HG03342 (cell line): ENCODE results near the gene C9orf72.

Experiments
- ATAC-seq: cut with Tn5 transposase; IDR thresholded peaks from one replicate; pipeline ENCODE4 v1.9.1; 2021; ENCODE audit warnings: mild to moderate bottlenecking, moderate library complexity; ENCODE audit not compliant: unreplicated experiment

C9orf72 gene

DNA sequence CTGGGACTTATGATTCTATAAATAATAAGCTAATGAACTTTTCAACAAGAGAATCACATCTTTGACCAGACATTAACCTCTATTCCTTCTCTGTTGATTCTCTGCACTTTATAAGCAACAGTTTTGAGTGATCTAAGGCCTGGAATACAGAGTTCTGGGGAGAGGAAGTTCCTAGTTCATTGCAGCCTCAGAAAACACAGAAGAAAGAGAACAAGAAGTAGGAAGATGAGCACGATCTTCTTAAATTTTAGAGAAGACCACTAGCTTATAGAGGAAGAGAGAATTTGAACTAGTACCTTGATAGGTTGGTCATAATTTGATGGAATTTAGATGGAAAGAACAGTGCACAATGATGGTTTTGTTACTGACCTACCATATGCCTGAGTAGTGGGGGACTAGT lies 8.5 kb upstream of the C9orf72 start:
- ATAC-seq = no peak

DNA sequence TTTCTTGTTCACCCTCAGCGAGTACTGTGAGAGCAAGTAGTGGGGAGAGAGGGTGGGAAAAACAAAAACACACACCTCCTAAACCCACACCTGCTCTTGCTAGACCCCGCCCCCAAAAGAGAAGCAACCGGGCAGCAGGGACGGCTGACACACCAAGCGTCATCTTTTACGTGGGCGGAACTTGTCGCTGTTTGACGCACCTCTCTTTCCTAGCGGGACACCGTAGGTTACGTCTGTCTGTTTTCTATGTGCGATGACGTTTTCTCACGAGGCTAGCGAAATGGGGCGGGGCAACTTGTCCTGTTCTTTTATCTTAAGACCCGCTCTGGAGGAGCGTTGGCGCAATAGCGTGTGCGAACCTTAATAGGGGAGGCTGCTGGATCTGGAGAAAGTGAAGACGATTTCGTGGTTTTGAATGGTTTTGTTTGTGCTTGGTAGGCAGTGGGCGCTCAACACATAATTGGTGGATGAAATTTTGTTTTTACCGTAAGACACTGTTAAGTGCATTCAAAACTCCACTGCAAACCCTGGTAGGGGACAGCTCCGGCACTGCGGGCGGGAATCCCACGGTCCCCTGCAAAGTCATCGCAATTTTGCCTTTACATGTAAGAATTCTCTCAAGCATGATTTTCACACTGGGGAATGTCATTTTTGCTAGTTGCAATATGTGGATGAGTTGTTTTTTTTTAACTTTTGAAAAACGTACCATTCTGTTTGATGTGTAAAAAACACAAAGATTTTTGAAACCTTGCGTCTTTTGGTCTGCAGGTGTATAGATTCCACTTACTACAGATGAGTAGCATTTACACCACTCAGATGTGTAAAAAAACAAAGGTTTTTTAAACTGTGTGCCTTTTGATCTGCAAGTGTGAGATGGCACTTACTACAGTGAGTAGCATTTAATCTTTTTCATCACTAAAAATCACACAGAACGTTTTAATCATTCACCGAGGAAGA lies 631 bp upstream of the C9orf72 start:
- peak; percentile 84 for ATAC-seq

DNA sequence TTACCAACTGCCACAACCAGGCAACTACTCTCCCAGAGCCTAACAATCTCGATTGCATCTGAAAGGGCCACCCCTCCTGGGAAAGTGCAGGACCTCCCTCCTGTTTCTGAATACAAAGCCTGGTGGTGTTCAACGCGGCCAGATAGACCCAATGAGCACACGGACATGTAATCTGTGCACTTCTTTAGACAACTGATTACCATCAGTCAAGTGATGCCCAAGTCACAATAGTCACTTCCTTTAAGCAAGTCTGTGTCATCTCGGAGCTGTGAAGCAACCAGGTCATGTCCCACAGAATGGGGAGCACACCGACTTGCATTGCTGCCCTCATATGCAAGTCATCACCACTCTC lies 739 bp downstream of the C9orf72 start:
- peak; percentile 33 for ATAC-seq

DNA sequence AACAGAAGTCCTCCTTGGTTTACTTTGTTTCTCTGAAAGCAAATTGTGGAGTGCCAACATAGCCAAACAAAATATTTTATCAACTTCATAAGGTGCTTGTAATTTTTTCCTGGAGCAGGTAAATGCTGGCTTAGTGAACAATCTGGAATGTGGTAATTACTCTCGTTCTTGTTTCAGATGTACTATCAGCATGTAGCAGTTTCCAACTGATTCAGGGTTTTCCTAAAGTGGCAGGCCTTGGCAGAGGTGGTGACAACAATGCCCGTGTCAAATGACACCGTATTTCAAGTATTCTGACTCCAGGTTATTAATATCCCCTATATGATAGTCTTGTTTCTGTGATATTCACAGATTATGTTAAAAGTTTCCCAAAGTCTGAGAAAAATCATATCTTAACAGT lies 1.2 kb downstream of the C9orf72 start:
- no peak for ATAC-seq

DNA sequence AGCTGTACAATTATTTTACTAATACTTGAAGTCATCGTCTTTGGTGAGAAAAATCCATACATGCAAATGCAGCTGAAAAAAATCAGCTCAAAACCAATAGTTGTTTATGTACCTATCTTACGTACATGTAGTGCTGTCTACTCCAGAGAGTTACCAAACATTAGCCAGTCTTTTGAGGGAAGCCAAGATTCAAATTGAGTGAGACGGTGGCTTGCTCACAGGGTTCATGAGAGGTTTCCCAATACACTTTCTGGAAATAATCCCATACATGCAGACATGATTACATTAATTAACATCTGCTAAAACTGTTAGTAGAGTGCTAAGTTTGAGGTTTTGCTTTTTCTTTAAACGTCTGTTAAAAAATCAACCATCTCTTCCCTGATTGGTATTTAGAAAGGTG lies 2.3 kb downstream of the C9orf72 start:
- ATAC-seq = no peak

DNA sequence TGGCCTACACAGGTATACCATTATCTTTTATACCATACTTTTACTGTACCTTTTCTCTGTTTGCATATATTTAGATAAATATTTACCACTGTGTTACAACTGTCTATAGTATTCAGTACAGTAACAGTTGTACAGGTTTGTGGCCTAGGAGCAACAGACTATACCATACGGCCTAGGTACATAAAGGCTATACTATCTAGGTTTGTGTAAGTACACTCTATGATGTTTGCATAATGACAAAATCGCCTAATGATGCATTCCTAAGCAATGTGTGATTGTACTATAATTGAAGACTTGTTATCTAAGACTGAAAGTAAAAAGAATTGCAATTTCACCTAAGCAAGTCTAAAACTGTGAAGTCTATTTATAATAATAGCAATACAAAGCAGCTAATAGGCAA lies 3.9 kb downstream of the C9orf72 start:
- ATAC-seq = no peak

DNA sequence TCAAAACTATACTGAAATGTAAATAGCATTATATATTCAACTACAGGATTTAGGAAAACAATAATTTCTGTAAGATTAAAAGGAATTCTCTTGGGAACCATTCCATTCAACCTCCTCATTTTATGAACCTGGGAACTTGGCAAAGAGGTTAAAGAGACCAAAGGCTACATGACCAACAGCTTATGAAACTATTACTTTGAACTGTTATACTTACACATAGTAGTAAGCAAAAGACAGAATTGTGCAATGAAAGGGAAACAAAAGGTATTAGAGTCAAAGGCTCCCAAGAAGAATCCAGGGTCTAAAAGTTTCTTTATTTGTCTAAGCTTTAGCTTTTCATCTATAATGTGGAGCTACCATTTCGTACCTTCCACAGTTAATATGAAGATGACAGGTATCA lies 7.2 kb downstream of the C9orf72 start:
- ATAC-seq = no peak

DNA sequence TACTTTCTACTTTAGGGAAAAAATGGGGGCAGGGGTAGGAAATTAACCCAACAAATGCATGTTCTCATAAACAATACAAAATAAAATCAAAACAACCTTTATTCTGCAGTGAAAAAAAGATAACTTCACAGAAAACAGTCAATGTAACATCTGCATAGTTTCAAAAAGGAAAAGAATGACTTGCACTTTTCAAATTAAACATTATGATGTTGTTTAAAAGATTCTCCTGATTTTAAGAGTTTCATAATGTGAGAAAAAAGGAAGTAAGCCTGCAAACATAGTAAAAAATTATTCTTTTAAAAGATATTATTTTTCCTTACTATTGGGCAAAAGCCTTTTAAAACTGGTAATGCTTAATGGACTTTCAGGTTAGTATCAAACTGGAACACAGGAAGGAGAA lies 7.6 kb downstream of the C9orf72 start:
- ATAC-seq = no peak

DNA sequence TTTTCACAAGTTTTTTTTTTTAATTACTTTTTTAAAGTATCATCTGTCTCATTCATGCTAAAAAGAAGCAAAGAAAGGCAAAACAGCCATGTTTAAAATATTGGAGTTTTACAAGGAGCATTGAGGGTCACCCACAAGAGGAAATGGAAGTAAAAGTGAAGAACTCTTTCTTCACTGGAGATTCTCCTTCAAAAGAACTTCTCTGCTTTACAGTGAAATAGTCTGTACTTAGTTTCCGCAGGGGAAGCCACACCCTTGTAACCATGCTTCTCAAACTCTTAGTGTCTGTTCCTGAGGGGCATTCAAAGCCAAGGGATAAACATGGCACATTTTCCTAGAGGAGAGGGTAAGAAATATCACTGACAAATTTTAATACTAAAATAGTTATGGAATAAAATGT lies 8.6 kb downstream of the C9orf72 start:
- peak; percentile 37 for ATAC-seq

DNA sequence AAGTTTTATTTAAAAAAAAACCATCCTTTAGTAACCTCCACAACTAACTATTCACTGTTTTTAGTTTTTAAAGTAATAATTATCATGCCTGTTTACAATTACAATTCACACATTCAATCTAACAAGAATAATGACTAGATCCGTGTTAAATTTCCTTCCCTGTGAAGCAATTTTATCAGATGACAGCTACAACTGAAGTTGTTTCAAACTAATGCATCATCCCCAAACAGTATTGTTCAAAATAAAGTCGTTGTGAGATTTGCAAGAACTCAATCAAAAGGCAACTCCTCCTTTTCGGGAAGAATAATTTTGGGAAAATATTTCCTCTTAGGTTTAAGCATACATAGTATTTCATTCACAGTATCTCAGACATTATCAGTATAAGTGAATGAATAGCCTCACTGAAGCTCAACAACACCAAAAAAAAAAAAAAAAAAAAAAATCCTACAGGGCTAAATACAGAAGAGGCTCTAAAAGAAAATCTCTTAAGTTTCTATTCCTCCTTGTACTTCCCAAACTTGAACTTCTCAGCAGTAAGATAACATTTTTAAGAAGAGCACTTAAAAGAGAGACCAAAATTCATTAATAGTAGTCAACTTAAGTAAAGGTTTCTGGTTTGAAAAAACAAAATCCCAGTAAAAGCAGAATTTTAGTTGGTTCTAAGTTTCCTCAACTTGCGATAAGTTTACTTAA lies 9.4 kb downstream of the C9orf72 start:
- no peak for ATAC-seq

DNA sequence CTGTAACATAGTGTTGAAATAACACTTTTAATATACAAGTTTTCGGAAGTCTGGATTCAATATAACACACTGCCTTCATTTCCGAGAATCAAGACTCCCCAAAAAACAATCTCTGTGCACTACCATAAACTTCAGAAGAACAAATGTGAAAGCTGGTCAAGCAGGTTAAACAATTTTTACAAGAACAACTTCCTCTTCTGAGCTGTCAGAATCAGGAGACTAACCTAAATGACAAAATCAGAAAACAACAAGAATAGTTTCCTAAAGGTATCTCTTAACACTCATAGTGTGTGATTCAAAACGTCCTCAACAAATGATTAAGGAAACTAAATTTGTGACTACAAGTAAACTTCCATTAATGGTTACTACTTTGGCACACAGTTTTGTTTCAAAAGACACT lies 11.6 kb downstream of the C9orf72 start:
- ATAC-seq = peak; percentile 50

DNA sequence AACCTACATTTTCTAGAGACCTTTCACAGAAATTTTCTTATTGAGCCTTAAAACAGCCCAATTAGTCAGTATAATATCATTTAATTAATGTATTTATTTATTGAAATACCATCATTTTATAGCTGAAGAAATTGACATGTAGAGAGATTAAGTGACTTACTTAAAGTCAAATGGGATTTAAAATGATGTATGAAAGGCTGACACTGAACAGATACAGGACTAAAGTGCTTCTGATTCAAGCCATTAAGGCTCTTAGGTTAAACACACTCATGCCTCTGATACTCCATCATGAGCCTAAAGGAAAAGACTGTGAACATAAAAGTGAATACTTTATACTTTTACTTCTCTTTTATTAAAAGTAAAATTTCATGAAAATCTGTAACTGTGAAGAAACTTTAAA lies 12.8 kb downstream of the C9orf72 start:
- ATAC-seq = no peak

DNA sequence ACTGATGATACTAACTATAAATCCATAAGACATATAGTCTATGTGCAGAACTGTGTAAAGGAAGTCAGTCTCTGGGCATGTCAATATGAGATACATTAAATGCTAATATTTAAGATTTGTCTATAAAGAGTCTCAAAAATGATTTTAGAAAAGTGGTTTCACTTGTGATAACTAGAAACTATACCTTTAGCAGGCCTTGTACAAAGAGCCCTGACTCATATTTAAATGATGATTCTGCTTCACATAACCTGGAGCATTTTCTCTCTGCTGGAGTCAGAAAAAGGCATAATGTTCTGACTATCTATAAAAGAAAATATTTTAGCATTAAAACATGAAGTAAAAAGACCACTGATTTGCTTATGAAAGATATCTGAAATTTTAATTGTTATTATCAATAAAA lies 15.0 kb downstream of the C9orf72 start:
- no peak for ATAC-seq

DNA sequence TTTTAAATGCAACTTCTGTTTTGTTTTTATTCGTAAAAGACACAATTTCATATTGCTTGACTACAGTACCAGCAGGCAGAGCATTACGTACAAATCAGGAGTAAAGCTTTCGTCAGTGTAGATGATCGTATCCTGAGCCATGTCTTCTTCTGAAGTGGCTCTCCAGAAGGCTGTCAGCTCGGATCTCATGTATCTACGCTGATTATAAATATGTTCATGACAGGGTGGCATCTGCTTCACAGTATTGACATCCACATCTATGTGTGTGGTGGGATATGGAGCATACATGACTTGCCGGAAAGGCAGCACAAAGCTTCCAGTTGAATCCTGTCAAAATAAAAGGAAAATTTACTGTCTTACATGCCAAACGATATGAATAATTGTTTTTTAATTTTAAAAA lies 16.8 kb downstream of the C9orf72 start:
- ATAC-seq = no peak

DNA sequence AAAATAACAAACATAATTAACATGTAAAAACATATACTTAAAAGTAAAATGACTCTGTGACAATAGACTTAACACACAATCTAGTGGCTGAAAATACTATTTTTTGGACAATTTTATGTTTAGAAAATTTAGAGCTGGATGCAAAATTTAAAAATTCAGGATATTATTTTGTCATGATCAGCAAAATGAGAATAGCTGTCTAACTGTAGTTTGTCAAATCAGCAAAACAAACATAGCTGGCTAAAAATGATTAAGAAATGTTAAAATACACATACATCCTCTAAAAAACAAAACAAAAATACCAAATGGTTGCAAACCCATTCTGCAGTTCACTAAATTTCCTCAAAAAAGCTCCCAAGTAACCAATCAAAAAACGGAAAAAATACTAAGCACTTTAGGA lies 18.6 kb downstream of the C9orf72 start:
- no peak for ATAC-seq

DNA sequence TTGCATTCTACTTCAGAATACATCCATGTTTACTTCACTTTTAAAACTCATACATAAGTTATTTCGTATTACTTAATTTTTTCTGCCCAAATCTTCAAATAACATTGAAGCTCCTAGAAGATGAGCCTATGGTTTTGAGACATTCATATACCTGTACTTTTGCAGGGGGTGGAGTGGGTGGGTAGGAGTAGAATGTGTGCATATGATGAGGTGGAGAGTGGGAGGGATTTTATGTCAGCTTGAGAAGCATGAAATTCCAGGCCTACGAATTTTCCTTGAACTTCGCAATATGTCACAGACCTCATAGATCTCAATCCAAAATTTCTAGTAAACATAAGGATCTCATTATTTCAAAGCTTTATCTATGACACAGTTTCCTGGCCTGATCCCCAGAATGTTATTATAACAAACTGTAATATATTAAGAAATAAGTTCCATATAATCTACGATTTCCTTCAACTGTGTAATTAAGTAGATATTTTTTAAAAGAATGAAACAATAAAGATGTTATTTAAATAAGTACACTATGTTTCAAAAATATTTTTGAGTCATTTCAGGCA lies 24.0 kb downstream of the C9orf72 start:
- ATAC-seq = no peak

DNA sequence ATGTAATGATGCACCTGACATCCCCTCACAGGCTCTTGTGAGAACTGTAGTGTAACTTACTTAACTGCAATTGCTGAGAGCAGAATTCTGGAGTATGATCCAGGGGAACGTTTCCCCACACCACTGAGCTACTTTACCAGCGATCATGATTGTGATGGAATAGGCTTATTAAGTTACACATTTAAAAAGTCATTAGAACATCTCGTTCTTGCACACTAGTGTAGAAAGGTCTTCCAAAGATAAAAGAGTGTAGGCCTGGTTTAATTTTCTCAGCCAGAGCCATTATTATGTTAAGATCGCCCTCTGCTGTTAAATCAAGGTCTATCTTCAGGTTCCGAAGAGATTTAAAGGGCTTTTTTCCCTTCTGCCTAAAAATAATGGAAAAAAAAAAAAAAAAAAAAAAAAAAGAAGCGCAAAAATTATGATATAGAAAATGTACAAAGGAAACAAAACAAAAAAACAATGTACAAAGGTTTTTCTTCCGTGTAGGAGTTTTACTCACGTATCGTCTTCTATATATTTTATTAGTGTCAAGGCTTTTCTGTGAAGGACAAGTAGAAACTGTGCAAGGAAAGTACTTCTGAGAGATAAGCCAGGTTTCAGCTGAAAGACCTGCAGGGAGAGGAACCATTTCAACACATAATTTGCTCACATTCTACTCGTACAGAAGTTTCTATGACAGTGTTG lies 25.1 kb downstream of the C9orf72 start:
- no peak for ATAC-seq

DNA sequence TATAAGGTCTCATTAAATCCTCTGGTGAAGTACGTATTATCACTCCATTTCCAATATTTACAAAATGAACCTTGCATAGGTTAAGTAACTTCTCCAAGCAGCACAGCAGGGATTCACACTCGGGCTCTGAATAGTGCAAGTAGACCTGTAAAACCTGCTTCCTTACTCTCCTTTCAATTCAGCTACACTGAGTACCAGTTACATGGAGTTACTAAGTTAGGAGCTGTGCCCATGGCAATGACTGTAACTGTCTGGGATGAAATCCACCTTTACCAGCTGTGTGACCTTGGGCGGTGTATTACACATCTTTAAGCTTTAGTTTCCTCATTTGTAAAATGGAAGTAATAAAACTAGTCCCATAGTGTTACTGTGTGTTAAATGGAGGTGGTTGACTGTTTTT lies 27.8 kb downstream of the C9orf72 start:
- no peak for ATAC-seq

DNA sequence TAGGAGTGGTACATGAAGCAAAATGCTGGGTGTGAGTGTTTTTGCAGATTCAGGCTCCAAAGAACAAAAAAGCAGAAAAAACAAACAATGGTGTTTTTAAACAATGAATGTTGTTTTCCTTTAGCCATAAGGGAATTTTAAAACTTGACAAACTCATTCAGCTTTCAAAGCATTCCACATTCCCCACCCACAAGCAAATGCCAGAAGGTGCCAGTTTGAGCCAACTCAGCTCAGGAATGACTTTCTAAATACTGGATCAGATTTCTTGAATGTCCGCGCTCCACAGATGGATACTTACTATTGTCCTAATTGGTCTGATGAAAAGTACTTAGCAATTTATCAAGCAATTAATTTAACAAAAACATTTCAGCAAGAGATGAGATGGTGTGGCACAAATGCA lies 30.8 kb downstream of the C9orf72 start:
- ATAC-seq = no peak

DNA sequence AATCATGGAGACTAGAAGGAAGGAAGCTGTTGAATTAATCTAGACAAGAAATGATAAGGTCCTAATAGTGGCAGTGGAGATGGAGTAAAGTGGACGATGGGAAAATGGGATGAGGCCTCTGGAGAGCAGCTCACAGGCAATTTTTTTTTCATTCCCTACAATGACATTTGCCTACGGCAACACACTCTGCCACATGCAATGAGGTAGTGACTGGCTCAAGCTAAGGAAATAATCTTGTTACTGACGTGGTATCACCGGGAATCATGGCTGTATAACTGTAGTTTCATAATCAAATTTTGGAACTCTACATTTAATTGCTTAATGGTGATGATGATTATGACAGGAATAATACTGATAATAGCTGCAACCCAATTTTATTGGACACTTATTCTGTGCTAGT lies 31.5 kb downstream of the C9orf72 start:
- ATAC-seq = no peak

DNA sequence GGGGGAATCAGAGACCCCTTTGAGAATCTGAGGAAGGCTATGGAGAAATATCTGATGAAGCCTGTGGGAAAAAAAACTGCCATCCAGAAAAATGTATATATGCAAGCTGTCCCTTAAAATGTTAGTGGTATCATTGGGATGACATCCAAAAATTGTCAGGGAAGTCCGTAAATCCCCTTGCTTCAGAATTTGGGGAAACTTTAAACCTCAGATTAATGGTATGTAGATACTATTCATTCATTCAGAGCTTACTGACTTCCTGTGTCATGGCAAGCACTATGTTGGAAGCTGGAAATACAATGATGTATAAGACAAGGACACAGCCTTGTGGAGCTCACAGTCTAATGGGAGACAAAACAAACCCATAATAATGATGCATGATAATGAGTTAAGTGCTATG lies 32.8 kb downstream of the C9orf72 start:
- ATAC-seq = no peak
